H1 (cell line): ENCODE measurements around the gene SIMC1. TPM values are rescaled to one million over a fixed set of nuclear protein-coding genes. Genes with fewer than 3 reads are reported as not detected.
A peak's percentile ranks its signal among the peaks of the same experiment; 100 is the strongest.

Source experiments
- BACH1 ChIP-seq: IDR thresholded peaks from 2 replicates; pipeline ENCODE4 v1.6.1; 2012; ENCODE audit warnings: low read length, improper control_type of control experiment
- BCL11A ChIP-seq, 2 experiments: IDR thresholded peaks; one replicate each; pipeline ENCODE4 v1.6.1; 2011; ENCODE audit warnings: low read depth in 2 of 2, low read length in 2 of 2, mild to moderate bottlenecking in 2 of 2
- BRCA1 ChIP-seq: IDR thresholded peaks from 2 replicates; pipeline ENCODE4 v1.6.1; 2012; ENCODE audit warnings: low read depth, low read length, improper control_type of control experiment
- CBX5 ChIP-seq: fragments of 300-800, 300-1000 bp; sonication (generic); IDR thresholded peaks from 2 replicates; pipeline ENCODE4 v1.7.1; 2016; ENCODE audit warnings: antibody characterized with exemption, low read length, low read depth
- CEBPB ChIP-seq: IDR thresholded peaks from 2 replicates; pipeline ENCODE4 v1.6.1; 2012; ENCODE audit warnings: low read depth, low read length
- CREB1 ChIP-seq: IDR thresholded peaks from 2 replicates; pipeline ENCODE4 v1.6.1; 2012; ENCODE audit warnings: inconsistent platforms
- EGR1 ChIP-seq: IDR thresholded peaks from 2 replicates; pipeline ENCODE4 v1.6.1; 2011; ENCODE audit warnings: low read depth, low read length, borderline replicate concordance
- EP300 ChIP-seq, 2 experiments: IDR thresholded peaks; 1 replicate in 1 of 2; 2 replicates in 1 of 2; pipeline ENCODE4 v1.6.1; 2011 to 2012; ENCODE audit warnings: low read depth in 2 of 2, low read length in 2 of 2, mild to moderate bottlenecking in 2 of 2, borderline replicate concordance in 1 of 2, inconsistent platforms in 1 of 2, moderate library complexity in 1 of 2
- KDM1A ChIP-seq: fragments of 200-600, 300-600 bp; sonication (generic); IDR thresholded peaks from 2 replicates; pipeline ENCODE4 v1.7.1; 2016; ENCODE audit warnings: mild to moderate bottlenecking, low read length, borderline replicate concordance
- KDM5A ChIP-seq: fragments of 200-600 bp; IDR thresholded peaks from 2 replicates; pipeline ENCODE4 v1.7.1; 2012; ENCODE audit warnings: mild to moderate bottlenecking, low read length, inconsistent platforms, mixed read lengths
- NRF1 ChIP-seq: IDR thresholded peaks from 2 replicates; pipeline ENCODE4 v1.6.1; 2011; ENCODE audit warnings: mild to moderate bottlenecking, low read depth, low read length, improper control_type of control experiment
- POU5F1 ChIP-seq: IDR thresholded peaks from 2 replicates; pipeline ENCODE4 v1.6.1; 2011; ENCODE audit warnings: low read depth, mild to moderate bottlenecking, low read length, moderate library complexity
- RAD21 ChIP-seq, 2 experiments: IDR thresholded peaks in 1 of 2; conservative IDR thresholded peaks in 1 of 2; 2 replicates each; pipeline ENCODE4 v1.6.1; 2011; ENCODE audit warnings: low read depth in 2 of 2, low read length in 2 of 2, improper control_type of control experiment in 1 of 2, inconsistent platforms in 1 of 2, mild to moderate bottlenecking in 1 of 2, moderate library complexity in 1 of 2
- RBBP5 ChIP-seq: IDR thresholded peaks from 2 replicates; pipeline ENCODE4 v1.7.1; 2012; ENCODE audit warnings: low read depth, mild to moderate bottlenecking, inconsistent platforms, low read length, moderate library complexity, borderline replicate concordance
- RFX5 ChIP-seq: IDR thresholded peaks from 2 replicates; pipeline ENCODE4 v1.6.1; 2011; ENCODE audit warnings: low read depth, low read length, improper control_type of control experiment, borderline replicate concordance
- RXRA ChIP-seq: IDR thresholded peaks from 2 replicates; pipeline ENCODE4 v1.6.1; 2011; ENCODE audit warnings: low read depth, mild to moderate bottlenecking, low read length, moderate library complexity; ENCODE audit not compliant: insufficient read depth
- SAP30 ChIP-seq: fragments of 300-600 bp; sonication (generic); IDR thresholded peaks from 2 replicates; pipeline ENCODE4 v1.7.1; 2012; ENCODE audit warnings: low read length, moderate library complexity, mild to moderate bottlenecking, inconsistent platforms; ENCODE audit not compliant: insufficient read depth, insufficient replicate concordance
- SIN3A ChIP-seq, 2 experiments: IDR thresholded peaks in 1 of 2; conservative IDR thresholded peaks in 1 of 2; 2 replicates each; pipeline ENCODE4 v1.6.1; 2011 to 2012; ENCODE audit warnings: low read length in 2 of 2, improper control_type of control experiment in 1 of 2, low read depth in 1 of 2, mild to moderate bottlenecking in 1 of 2
- SIRT6 ChIP-seq: IDR thresholded peaks from one replicate; pipeline ENCODE4 v1.7.1; 2012; ENCODE audit warnings: low read length, inconsistent platforms
- SIX5 ChIP-seq: IDR thresholded peaks from 2 replicates; pipeline ENCODE4 v1.6.1; 2011; ENCODE audit warnings: mild to moderate bottlenecking, low read depth, low read length
- SP1 ChIP-seq: IDR thresholded peaks from 2 replicates; pipeline ENCODE4 v1.6.1; 2011; ENCODE audit warnings: low read depth, low read length
- TCF12 ChIP-seq: IDR thresholded peaks from 2 replicates; pipeline ENCODE4 v1.6.1; 2011; ENCODE audit warnings: low read depth, mild to moderate bottlenecking, low read length
- polyA plus RNA-seq, 7 experiments: library from polyadenylated mRNA; depleted of rRNA in 3 of 7; stranded (reverse) in 5 of 7; unstranded in 2 of 7; fragments of >200 nt in 5 of 7; fragments of 200-250 nt in 2 of 7; gene quantifications; 1 replicate in 5 of 7; 2 replicates in 1 of 7; 4 replicates in 1 of 7; pipeline versions ENCODE4 v1.2.1 to v1.2.3, GENCODE V29; 2011 to 2013; ENCODE audit warnings: missing spikeins in 2 of 7, mixed read lengths in 2 of 7
- total RNA-seq: library from RNA; stranded (reverse); fragmentation: NEBNext Ultra II Directional; extraction: Animal tissue kit (Norgen Biotek cat#: 25700); gene quantifications from 2 replicates; pipeline ENCODE4 v1.2.1, GENCODE V29; 2021
- TF ChIP-seq, protein P1 (sequence below): IDR thresholded peaks from 2 replicates; pipeline ENCODE4 v1.6.1; 2012; ENCODE audit warnings: inconsistent platforms

The SIMC1 gene
- total and polyA plus RNA-seq, 2 of the 8 experiments (the other 6 are each of a cell fraction or from before 2014, with no cell fraction given): 12.3 to 21.2 TPM

DNA sequence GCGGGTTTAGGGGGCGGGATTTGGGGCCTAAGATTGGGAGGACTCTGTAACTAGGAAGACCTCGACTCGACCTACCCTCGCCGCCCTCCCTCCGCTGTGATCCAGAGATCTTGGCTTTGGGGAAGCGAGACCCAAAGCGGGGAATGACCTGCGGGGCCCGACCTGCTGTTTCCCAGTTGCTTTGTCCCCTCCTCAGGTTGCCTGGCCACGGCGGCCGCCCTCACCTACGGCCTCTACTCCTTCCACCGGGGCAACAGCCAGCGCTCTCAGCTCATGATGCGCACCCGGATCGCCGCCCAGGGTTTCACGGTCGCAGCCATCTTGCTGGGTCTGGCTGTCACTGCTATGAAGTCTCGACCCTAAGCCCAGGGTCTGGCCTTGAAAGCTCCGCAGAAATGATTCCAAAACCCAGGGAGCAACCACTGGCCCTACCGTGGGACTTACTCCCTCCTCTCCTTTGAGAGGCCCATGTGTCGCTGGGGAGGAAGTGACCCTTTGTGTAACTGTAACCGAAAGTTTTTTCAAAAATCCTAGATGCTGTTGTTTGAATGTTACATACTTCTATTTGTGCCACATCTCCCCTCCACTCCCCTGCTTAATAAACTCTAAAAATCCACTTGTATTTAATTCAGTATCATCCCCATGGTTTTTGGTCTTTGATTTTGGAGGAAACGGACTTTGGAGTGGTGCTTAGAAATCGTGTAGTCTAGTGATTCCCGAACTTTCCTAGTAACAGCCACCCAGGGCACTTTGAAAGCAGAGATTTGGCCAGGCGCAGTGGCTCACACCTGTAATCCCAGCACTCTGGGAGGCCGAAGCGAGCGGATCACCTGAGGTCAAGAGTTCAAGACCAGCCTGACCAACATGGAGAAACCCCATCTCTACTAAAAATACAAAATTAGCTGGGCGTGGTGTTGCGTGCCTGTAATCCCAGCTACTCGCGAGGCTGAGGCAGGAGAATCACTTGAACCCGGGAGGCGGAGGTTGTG is 151.2 kb downstream of the SIMC1 start (continued):
- TF ChIP-seq KDM5A (no peak), NRF1 (0 out of 2 replicates have a peak, but pooled peaks have one; percentile 12), CBX5 (no peak), RAD21 (IDR thresholded peaks at IDR 0.05 in 1 of 2, conservative IDR thresholded peaks at IDR 0.05 in 1 of 2; ENCODE audit: low read depth in 2 of 2, low read length in 2 of 2) (no peak), CEBPB (no peak), BCL11A (IDR thresholded peaks at IDR 0.05; ENCODE audit: low read depth in 2 of 2, low read length in 2 of 2) (no peak), POU5F1 (no peak), BACH1 (no peak), BRCA1 (no peak), CREB1 (no peak), SIN3A (conservative IDR thresholded peaks at IDR 0.05 in 1 of 2, IDR thresholded peaks at IDR 0.05 in 1 of 2; ENCODE audit: low read depth in 1 of 2, low read length in 2 of 2) (0 out of 4 replicates have a peak, but pooled peaks have one; percentile 29 to 62), SIRT6 (no peak), SAP30 (no peak), RXRA (no peak), EP300 (IDR thresholded peaks at IDR 0.05; ENCODE audit: borderline replicate concordance in 1 of 2, low read depth in 2 of 2, low read length in 2 of 2) (no peak), TCF12 (no peak), RFX5 (no peak), EGR1 (no peak), SP1 (0 out of 2 replicates have a peak, but pooled peaks have one; percentile 1), KDM1A (no peak), SIX5 (no peak), RBBP5 (0 out of 2 replicates have a peak, but pooled peaks have one; percentile 19)
- TF ChIP-seq, protein P1, sequence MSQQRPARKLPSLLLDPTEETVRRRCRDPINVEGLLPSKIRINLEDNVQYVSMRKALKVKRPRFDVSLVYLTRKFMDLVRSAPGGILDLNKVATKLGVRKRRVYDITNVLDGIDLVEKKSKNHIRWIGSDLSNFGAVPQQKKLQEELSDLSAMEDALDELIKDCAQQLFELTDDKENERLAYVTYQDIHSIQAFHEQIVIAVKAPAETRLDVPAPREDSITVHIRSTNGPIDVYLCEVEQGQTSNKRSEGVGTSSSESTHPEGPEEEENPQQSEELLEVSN: no peak
